DLD1 (cell line): Measurements from ENCODE around the gene MYH11.
"Not testable (repeated sequence)": the region's sequence is repeated elsewhere in the genome, so short reads cannot be mapped to it uniquely, and the experiment has no call there.

Experiments used
- in situ Hi-C: cut with HindIII; loops from 2 replicates; pipeline ENCODE4 v1.10.0; 2017; ENCODE audit warnings: low sequenced_read_pairs

MYH11 gene

DNA sequence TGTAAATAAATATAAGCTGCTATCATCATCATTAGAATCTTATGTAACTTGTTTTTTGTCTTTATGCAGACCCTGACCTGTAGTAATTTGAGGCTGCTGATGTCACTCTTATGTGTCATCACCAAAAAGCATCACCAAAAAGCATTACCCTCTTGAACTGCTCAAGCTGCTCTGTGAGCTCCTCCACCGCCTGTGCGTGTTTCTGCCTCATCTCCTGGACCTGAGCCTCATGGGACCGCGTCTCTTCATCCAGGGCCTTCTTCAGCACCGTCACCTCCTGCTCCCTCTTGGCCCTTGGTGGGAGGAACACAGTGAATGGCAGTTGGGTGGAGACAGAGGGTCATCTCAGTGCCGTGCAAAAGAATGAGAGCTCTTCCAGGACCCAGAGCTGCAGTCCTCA lies 124.4 kb downstream of the MYH11 start:
- in situ Hi-C loops, result no loop called here

GRCh38 chr16:15729152-15729551 lies 127.7 kb downstream of the MYH11 start:
- in situ Hi-C loops, result no loop called here

GRCh38 chr16:15727697-15728096 lies 129.1 kb downstream of the MYH11 start:
- in situ Hi-C loops, result not testable (repeated sequence)

DNA sequence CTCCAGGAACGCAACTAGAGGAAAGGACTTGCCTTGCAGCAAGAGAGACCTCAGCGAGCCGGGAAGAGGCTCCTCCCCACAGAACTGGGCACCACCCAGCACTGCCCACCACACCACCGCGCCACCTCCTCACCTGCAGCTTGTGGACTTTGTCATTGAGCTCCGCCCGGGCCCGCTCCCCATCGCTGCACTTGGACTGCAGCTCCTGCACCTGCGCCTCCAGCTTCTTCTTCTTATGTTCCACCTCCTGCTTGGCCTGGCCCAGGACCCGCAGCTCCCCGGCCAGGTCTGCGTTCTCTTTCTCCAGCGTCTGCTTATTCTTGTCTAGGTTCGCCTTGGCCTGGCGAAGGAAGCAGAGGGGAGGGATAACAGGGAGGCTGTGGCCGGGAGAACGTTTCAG lies 130.1 kb downstream of the MYH11 start:
- in situ Hi-C loops, result no loop called here

- in situ Hi-C loops, result no loop called here
Observed at GRCh38 chr16:15725641-15726240, 131.1 kb downstream of the MYH11 start.

- in situ Hi-C loops, result no loop called here
Observed at GRCh38 chr16:15723808-15724207, 133.0 kb downstream of the MYH11 start.

- in situ Hi-C loops, result no loop called here
Observed at GRCh38 chr16:15721018-15721417, 135.8 kb downstream of the MYH11 start.

GRCh38 chr16:15716694-15717447 lies 140.0 kb downstream of the MYH11 start:
- in situ Hi-C loops, result no loop called here

DNA sequence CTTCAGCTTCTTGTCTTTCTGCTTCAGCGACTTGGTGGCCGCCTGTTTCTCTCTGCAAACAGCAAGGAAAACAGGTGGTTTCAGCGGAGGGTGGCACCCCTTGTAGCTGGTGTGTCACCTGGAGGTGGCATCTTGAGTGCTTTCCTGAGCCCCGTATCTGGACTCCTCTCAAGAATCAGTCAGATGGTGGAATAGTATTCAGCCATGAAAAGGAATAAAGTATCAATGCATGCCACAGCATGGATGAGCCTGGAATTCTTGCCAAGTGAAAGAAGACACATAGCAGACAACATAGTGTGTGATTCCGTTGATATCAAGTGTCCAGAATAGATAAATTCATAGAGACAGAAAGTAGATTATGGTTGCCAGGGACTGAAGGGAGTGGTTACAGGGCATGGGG lies 141.6 kb downstream of the MYH11 start:
- in situ Hi-C loops, result no loop called here

GRCh38 chr16:15714393-15715172 lies 142.2 kb downstream of the MYH11 start:
- in situ Hi-C loops, result no loop called here

DNA sequence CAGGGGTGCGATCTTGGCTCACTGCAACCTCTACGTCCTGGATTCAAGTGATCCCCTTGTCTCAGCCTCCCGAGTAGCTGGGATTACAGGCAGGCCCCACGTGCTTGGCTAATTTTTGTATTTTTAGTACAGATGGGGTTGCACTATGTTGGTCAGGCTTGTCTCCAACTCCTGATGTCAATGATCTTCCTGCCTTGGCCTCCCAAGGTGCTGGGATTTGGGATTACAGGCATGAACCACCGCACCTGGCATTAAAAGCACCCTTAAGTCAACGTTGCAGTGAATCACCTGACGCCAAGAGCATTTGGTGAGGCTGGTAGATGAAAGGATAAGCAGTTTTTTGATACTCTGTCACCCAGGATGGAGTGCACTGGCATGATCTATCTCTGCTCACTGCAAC lies 147.8 kb downstream of the MYH11 start:
- in situ Hi-C loops, result no loop called here

DNA sequence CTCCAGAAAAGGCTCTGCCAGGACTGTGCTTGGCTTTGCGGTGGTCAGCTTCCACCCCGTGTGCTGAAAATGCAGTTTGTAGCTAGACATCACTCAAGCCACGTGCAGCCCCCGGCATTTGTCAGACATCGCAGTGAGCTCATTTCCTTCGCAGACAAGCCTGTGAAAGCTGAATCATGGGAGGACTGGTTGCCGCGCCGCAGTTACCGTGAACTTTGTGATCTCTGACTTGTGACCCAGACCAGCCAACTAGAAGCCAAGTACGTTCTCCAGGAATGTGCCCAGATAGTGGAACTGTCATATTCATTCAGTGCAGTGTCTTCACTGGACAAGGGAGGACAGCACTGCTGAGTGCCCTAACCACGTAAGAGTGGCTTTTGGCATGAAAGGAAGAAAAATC lies 148.7 kb downstream of the MYH11 start:
- in situ Hi-C loops, result no loop called here

GRCh38 chr16:15707332-15707731 lies 149.5 kb downstream of the MYH11 start:
- in situ Hi-C loops, result no loop called here

GRCh38 chr16:15705064-15705565 lies 151.7 kb downstream of the MYH11 start:
- in situ Hi-C loops, result no loop called here

DNA sequence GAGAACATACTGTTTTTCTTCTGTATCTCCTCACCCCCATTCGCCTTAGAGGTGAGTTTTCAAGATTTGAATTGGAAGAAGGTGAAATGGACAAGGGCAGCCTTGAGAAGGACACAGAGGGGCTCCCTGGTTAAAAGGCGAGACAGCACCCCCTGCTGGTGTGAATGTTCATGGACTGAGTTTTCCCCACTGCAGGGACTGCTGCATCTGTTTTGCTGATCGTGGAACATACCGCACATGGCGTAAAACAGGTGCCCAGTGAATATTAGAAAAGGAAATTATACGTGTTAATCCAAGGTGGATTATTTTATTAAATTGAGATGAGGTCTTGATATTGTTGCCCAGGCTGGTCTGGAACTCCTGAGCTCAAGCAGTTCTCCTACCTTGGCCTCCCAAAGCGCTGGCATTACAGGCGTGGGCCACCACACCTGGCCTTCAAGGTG lies 152.3 kb downstream of the MYH11 start:
- in situ Hi-C loops, result no loop called here

DNA sequence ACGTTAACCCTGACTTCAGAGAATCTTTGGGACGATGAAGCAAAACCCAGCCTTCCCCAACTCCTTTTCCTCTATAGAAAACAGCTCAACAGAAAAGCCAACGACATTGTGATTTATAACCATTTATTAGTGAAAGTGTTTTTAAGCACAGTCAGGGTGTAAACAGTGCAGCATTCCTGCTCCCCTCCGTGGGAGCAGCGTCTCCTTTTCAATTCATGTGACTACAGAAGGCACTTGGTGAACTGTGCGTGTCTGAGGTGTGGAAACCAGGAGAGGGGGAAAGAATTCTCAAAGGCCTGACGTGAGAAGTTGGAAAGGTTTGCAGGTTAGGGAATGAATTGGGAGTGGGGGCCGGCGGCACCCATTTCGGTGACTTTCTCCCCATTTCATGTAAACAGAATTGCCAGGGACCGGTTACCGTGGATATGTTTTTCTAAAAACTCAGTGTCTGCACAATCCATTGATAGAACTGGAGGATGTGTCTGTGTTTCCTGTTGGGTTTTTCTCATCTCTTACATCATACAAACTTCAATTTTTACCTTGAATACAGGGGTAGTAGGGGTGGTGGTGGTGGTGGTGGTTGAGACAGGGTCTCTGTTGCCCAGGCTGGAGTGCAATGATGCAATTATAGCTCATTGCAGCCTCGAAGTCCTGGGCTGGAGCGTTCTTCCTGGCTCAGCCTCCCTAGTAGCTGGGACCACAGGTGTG lies 153.6 kb downstream of the MYH11 start:
- in situ Hi-C loops, result no loop called here

DNA sequence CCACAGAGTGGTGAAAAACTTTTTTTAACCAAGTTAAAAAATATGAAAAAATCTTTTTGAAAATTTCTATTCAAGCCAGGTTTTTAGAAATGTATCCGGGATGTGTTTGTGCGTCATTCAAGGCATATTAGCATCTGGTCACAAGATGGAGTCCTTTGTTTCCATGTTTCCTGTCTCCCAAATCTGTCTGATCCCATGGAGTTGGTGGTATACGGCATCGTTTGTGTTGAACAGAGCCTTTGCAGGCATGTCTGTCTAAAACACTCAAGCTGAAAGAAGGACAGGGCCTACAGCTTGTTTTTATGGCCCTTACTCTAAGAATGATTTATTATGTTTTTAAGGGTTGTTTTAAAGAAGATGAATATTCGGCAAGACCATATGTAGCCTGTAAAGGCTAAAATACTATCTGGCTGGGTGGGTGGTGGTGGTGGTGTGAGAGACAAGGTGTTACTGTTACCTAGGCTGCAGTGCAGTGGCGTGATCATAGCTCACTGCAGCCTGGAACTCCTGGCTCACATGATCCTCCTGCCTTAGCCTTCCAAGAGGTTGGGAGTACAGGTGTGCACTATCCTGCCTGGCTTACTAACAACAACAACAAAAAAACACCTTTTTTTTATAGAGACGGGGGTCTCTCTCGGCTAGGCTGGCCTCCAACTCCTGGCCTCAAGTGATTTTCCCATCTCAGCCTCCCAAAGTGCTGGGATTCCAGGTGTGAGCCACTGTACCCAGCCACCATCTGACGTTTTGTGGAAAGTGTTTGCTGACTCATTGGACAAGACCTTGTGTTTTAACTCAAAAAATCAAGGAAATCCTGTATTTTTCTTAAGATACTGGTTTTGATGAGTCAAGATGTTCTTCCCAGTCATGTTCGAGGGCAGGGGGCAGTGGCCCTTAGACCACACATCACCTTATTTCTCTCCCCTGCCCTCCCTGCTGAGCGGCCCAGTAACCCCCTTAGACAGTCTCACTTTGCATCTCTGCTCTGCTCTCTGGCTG lies 154.6 kb downstream of the MYH11 start:
- in situ Hi-C loops, result no loop called here

- in situ Hi-C loops, result no loop called here
Observed at GRCh38 chr16:15701367-15701766, 155.5 kb downstream of the MYH11 start.

- in situ Hi-C loops, result no loop called here
Observed at GRCh38 chr16:15699819-15700218, 157.0 kb downstream of the MYH11 start.

- in situ Hi-C loops, result no loop called here
Observed at GRCh38 chr16:15694499-15694898, 162.3 kb downstream of the MYH11 start.
